GM21360 (cell line): ENCODE data around the gene WIPF3.

Source experiments
- ATAC-seq: cut with Tn5 transposase; IDR thresholded peaks from one replicate; pipeline ENCODE4 v1.9.1; 2021; ENCODE audit warnings: mild to moderate bottlenecking, moderate library complexity; ENCODE audit not compliant: unreplicated experiment

Gene WIPF3

DNA sequence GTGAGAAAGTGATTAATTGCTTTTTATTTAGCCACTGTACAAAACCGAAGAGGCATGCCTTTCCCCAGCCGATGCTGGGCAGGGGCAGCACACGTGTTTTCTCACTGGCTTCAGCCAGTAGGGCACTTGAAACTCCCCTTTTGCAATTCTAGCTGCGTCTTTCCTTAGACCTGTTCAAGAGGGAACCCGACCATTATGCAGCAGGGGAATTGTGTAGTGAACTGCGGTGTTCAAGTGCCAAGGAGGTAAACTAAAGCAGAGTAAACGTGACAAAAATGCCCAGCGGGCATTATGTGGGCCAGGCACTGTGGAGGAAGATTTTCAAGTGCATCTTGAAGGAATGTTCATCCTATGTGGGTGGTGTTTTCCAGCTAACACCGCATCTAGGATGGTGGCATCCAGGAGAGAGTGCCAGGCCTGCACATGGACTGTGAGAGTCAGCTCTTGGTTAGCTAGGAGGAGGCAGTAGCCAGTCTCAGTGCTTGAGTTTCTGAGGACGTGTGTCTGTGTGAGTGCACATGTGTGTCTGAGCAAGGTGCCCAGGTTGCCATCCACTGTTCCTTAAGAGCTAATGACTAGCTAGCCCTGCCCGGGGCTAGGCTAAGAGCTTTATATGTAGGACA is 3.3 kb downstream of the WIPF3 start:
- no peak for ATAC-seq

DNA sequence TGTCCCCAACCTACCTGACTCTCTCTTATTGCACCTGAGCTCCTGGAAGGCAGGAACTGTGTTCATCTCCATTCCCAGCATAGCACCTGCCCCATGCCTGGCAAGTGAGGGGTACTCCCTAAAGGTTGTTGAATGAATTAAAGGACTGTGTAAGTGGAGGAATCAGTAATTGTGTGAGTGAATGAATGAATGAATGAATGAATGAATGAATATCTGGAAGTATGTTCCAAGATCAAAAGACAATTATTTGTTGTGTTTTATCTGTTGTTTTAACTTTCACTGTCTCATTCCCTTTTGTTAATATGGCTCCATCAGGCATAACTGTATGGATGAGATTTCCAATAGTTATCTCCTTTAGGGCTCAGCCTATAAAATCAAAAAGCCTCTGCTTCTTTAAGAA is 4.0 kb downstream of the WIPF3 start:
- ATAC-seq: no peak

GRCh38 chr7:29810813-29811482 is 4.6 kb downstream of the WIPF3 start:
- ATAC-seq: no peak

DNA sequence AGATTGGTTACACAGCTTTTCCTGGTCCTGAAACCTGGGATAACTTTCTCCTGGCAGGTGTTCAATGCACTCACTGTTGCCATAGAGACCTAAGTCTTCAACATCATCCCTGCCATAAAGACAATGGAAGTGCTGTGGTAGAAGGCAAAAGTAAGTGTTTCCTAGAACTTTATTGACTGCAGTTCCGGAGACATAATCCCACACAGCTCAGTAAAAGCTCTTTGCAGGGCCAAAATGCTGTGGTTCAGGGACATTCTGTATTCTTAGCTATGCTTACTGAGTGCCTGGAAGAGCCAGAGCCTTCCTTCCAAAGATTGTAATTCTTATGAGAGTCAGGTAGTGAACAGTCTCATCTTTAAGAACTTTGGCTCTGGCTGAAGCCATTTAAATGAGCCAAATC is 5.3 kb downstream of the WIPF3 start:
- no peak for ATAC-seq

DNA sequence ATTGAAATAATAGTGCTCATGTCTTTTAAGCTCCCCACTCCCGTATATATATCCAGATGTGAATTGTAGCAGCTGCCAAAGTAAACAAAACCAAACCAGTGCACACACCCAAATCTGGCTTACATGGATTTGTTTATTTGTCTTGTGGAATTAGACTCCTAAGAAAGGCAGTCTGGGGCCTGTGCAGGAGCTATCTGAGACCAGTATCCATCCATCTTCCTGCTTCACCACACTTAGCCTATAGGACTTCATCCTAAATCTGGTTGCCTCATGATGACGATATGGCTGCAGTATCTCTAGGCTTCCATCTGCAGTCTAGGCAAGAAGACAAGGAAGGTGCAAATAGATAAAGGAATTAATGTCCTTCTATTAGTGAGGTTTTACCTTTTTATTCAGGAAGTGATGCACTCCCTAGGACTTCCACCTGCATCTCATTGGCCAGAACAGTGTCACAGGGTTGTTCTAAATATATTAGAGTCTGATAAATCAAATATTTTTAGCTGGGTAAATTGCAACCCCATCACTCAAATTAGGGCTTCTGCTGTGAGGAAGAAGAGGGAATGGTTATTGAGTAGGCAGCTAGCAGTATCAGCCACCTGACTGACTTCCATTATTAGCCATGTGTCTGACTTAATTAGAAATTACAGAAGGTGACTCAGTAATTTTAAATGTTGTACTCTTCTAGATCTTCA is 6.0 kb downstream of the WIPF3 start:
- ATAC-seq: no peak

- ATAC-seq: no peak
These were observed 9.1 kb downstream of the WIPF3 start for GRCh38 chr7:29815181-29816105.

- no peak for ATAC-seq
These were observed 12.0 kb downstream of the WIPF3 start for GRCh38 chr7:29818308-29818707.

DNA sequence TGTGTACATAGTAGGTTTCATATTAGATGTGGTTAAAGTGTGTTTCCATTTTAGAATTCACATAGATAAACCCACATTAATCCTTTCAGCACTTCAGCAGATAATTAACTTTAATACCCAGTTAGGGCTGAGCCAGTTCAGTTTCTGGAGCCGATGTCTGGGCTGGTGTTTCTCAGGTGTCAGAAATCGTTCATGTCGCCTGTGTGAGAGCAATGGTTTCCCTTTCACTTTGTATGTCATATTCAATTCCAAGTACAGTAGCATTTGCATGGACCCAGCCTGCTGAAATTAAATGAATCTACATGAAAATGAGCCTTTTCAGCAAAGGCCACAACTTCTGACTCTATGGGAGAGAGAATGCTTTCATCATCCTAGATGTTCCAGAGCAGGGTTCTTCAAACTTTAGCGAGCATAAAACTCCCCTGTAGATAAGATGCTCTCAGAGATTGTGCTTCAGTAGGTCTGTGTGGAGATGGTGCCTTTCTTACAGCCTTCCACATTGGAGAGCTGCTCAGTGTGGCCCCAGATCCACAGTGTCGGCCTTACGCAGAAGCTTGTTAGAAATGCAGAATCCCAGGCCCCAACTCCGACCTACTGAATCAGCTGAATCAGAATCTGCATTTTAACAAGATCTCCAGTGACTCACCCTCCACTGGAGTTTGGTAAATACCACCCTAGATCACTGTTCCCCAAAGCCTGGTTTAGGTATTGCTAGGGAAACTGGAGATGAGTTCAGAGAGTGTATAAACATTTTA is 19.6 kb downstream of the WIPF3 start:
- peak; percentile 59 for ATAC-seq

- ATAC-seq: no peak
These were observed 20.2 kb downstream of the WIPF3 start for GRCh38 chr7:29826530-29826822.

DNA sequence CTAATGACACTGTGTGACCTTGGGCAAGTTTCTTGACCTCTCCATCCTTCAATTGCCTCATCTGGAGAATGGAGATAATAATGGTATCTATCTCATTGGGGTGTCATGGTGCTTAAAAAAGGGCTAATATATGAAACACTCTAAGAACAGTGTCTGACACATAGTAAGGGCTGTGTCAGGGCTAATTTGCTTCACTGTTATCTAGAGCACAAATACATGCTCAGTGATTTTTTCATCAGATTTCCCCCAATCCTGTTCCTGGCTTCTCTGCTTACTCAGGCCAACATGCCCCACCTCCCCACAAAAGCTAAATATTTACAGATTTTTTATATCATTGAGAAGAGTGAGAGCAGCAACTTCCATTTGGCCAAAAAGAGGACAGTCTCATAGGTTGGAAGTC is 20.6 kb downstream of the WIPF3 start:
- no peak for ATAC-seq

GRCh38 chr7:29831705-29832104 is 25.4 kb downstream of the WIPF3 start:
- no peak for ATAC-seq

DNA sequence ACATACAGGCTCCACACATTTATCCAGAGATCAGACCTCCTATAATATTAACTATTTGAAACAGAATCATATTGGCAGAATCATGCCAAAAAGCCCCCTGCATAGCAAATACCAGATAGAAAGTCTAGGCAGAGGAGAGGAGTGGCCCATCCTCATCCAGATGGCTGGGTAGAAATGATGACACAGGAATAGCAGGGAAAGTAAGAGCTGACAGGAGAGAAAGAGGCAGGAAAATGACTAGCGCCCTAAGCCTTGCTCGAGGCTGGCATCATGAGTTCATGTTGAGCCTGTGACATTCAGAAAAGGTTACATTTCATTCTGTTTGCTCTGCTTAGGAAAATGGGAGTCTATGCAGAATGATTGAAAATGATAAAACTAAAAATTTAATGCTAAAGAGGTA is 27.6 kb downstream of the WIPF3 start:
- no peak for ATAC-seq

- no peak for ATAC-seq
These were observed 29.4 kb downstream of the WIPF3 start for GRCh38 chr7:29835718-29836117.

- no peak for ATAC-seq
These were observed 33.0 kb downstream of the WIPF3 start for GRCh38 chr7:29839302-29839701.

DNA sequence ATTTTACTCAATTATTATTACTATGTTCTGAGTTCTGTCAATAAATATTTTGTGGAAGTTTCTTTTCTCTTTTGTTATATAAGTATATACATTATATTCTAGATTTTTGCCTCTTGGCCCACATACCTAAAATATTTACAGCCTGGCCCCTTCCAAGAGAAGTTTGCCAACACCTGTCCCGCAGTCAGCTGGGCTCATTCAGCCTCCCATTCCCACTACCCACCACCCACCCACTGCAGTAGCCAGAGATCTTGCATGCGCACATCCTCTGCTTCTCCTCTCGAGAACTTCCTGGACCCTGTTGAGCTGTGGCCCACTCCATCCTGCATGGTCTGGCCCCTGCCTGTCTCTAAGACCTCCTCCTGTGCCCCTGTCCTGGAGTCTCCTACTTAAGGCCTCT is 33.6 kb downstream of the WIPF3 start:
- no peak for ATAC-seq

DNA sequence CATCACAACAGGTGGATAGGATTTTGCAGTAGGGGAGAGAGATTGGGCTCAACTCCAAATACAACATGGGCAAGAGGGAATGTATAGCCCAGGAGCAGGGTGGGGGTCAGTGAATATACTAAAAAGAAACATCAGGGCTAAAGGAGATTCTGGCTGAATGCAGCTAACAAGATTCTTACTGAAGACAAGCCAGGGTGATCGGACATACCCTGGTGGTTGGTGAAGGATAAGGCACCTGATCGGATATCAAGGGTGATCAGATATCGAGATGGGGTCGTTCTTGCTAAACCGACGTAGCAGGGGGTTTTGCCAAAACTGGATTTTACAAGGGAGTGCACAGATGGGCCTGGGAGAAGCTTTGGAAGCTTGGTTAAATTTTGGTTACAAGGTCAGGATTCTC is 34.4 kb downstream of the WIPF3 start:
- ATAC-seq: no peak

DNA sequence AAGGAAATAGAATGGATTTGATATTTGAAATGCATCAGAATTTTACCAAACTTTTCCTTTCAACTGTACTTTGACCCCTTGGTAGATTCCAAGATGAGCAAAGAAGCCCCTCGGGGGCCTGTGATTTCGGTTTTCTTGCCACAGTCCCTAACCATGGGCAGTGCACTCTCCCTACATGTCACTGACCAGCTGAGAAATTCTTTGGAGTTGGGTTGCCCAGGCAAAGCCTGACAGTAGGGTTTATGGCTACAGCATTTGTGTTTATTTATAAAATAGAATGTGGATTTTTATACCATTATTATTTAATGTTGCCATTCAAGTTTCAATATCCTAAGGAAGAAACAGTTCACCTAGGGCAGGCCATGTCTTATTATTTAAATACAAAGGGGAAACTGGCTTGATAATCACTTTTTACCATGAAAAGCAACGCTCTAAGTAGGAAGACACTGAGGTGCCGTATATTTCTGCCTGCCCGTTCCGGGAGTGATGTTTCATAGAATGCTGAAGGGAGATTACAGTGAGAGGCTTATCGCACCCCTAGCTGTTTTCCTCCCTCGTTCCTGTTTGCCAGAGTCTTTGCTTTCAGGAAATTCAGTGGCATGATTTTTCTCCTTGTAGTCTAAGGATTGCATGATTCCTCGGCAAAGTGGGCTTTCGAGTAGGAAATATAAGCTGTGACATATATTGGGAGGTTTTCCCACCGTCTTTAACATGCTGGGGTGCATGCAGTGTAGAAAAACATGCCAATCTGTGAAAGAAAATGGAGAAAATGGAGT is 35.8 kb downstream of the WIPF3 start:
- ATAC-seq: no peak

DNA sequence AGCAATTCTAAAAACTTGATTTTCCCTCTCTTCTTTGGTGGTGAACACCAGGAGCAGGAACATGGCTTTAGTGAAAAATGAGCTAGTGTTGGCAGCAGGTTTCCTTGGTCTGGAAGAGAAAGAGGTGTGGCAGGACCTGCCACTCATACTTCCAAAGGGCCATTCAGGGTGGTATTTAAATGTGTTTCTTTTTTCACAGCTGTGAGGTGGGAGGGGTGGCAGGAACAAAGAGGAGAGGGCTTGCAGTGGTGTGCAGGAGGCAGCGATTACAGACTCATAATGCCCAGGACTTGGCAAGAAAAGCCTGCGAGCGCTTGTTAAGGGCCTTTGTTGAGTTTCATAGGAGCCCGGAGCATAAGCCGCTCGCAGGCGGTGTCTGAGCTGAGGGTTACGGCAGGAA is 36.8 kb downstream of the WIPF3 start:
- ATAC-seq: no peak

- ATAC-seq: no peak
These were observed 37.4 kb downstream of the WIPF3 start for GRCh38 chr7:29843726-29844125.

- ATAC-seq: no peak
These were observed 38.3 kb downstream of the WIPF3 start for GRCh38 chr7:29844559-29844958.
